ENCODE data around the gene LRRC32.

Gene LRRC32

GRCh38 chr11:76676636-76677457 lies 6.3 kb upstream of the LRRC32 start:
- no peak for DNase-seq

DNA sequence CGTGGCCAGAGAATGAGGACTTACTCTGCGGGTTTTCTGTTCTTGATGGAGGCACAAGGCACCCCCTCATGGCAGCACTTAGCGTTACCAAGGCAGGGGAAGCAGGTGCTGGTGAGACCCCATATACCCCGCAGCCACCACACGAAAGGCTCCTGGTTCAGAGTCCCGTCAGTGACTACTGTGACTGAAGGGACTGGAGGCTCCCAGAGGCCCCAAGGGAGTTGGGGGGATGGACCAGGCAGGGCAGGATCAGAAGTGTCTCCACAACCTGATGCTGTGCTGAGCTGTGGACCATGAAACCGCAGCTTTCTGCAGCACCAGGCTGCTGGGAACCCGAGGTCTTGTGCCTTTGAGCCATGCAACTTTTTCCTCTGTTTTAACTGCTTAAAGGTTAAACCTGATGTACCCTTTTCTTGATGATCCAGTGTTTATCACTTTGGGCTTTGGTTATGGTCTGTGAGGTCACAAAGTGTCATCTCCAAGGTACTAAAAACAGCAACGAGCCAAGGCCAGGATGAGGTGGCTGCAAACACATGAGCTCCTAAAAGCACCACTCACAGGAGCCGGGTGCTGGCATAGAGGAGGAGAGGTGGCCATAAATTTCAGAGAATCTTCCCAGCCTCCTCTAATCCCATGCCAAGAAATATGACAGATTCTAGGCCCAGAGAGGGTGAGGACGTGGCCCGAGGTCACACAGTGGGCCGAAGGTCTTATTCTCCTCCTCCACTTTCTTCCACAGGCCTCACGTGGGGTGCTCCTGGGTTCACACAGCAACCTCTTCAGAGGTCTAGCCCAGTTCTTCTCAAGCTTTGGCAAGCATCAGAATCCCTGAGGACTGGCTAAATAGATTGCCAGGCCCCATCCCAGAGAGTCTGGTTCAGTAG lies 4.2 kb upstream of the LRRC32 start:
- DNase-seq = no peak

DNA sequence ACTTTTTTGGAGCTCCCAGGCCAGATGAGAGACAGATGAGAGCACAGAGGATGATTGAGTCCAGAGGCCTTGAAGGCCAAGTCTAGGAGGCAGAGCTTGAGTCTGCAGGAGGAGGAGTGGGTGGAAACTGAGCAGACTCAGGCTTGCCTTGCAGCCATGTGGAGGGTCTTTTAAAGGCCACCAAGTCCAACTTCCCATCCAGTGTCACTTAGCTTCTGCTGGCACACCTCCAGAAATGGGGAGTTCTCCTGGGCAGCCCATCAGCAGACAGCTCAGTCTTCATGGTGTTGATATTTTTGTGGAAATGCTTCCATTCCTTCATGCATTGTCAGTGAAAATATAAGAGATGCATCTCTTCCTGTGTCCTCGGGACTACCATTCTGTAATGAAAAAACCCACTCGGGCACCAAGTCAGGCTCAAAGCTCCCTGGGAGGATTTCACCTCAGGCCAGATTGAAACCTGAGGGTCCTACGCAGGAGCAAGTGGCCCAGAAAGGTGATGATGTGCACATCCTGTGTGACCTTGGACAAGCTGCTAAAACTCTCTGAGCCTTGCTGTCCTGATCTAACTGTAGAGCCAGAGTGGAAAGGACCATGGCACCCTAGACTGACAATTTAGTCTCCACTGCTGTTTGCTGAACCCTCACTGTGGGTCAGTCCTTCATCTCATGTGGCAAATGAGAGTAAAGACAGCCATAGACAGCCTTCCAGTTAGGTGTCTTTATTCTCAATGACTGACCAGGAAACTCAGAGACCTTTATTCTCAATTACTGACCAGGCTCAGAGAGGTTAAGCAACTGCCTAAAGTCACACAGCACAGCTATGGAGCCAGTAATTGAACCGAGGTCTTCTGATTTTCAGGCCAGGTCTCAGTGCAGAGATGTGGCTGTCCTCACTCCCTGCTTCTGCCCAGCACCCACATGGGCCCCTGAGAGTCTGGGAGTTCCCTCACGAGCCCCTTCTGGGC lies 2.9 kb upstream of the LRRC32 start:
- DNase-seq = no peak

- no peak for DNase-seq
Measured at GRCh38 chr11:76672431-76673175, 2.1 kb upstream of the LRRC32 start.

DNA sequence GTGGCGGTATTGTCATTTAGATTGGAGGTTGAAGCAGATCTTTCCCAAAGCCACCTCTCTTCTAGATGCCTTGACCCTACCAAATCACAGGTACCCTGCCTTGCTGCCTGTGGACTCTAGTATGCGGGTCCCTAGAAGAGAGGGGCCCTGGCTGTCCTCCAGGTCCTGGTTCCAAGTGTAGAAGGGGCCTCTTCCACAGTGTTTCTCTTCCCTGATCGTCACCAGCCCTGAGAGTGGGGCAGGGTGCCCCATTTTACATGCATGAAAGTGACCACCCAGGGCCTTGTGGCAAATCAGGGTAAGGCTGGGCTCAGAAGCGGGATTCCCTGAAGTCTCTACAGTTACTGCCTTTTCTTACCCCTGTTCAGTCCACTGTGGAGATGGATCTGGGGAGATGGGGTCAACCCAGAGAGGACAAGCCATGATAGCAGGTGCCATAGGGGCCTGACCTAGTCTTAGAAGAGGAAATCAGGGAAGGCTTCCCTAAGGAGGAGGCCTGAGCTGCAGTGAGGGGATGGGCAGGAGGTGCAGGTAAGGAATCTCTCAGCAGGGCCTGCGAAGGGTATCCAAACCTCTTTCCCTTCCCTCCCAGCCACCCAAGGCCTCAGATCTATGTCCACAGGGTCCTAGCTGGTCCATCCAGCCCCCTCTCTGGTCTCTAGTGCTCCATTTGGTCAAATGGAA lies 1.2 kb upstream of the LRRC32 start:
- no peak for DNase-seq

DNA sequence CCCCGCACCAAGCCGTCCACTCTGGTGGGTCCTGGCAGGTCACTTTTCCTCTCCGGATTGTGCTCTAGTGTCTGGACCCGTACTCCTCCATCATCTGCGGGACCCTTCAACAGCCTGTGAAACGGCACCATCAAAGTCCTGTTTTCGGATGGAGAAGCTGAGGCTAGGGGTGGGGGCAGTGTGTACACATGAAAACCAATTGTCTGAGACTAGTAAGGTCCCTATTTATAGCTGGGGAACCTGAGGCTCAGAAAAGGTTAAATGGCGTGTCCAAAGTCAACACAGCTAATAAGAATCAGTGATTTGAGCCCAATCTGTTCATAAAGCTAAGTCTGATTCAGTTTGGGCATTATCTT lies 668 bp upstream of the LRRC32 start:
- DNase-seq = no peak

DNA sequence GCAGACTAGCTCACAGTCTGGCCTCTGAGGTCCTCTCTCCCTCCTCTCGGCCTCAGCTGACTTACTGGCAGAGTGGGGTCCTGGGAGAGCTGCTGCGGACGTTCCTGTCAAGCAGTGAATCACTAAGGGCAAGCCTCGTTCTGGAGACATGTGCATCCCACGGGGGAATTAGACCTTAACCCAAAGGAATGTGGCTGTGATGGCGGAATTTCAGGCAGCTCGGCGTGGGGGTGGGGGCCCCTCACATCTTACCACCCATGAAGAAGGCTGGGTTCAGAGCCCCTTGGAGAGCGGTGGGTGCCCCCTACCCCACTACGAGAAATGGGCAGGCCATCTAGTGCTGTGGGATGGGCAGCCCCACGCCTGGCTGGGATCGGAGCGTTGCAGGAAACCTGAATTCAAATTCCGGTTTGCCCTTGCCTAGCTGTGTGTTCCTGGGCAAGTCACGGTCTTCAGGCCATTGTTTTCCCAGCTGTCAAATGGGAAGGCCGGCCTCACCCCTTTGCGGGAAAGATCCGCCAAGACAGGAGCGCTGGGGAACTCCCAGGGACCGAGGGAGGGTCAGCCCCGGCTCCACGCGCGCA lies 554 bp downstream of the LRRC32 start:
- DNase-seq = no peak

GRCh38 chr11:76668362-76669155 lies 2.0 kb downstream of the LRRC32 start:
- no peak for DNase-seq

DNA sequence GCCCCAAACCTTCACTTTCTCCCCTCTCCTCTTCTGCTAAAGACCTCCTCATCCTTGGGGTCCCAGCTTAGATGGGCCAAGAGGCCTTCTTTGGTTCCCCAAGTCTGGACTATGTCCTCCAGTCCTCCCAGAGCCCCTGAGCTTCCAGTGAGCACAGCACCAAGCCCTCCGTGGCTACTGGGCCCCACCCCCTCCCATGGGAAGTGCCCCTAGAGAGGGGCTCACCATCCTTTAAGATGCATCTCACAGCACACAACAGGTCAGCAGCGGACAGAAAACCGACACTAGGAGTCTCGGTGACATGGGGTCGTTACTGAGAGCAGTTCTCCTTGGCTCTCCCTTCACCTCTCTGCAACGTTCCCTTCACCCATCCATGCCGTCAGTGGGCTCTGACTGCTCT lies 2.7 kb downstream of the LRRC32 start:
- DNase-seq = no peak

- DNase-seq = no peak
Measured at GRCh38 chr11:76667271-76667818, 3.2 kb downstream of the LRRC32 start.

GRCh38 chr11:76666830-76667229 lies 3.7 kb downstream of the LRRC32 start:
- DNase-seq = no peak

GRCh38 chr11:76666408-76666807 lies 4.1 kb downstream of the LRRC32 start:
- no peak for DNase-seq

- DNase-seq = no peak
Measured at GRCh38 chr11:76665921-76666351, 4.6 kb downstream of the LRRC32 start.

DNA sequence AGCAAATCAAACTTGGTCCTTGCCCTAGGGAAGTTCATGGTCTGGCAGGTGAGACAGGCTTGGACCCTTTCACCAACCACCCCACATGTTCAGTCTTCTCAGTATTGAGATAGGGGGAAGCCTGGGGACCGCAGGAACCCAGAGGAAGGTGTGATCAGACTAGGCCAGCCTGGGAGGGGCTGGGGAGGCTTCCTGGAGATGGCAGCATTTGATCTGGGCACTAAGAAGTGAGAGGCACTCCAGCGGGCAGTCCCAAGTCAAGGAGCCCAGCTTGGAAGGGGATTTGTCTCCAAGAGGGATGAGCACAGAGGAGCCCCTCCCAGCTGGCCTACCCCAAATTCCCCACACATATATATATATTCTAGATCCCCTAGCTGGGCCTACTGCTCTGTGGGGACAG lies 5.4 kb downstream of the LRRC32 start:
- no peak for DNase-seq

GRCh38 chr11:76664578-76665061 lies 5.9 kb downstream of the LRRC32 start:
- no peak for DNase-seq

DNA sequence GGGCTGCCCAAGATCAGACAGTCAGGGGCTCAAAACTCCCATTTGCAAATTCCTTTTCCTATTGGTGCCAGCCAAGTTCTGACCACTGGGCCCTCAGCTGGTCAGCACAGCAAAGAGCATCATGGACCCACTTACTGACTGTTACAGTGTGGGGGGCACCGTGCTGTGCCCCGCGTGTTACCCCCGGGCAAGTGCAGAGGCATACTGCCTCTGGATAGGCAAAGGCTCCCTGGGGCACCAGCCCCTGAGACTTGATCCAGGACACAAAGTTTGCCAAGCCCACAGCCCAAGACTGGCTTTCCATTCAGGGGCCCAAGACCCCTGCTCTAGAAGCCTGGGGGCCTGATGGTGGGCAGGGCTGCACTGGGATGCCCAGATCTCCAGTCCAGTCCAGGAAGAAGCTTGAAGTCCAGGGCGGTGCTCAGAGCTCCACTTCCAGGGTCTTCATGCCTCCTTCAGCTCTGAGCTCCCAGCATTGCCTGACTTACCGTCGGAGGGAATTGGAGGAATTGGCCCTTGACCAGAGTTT lies 6.6 kb downstream of the LRRC32 start:
- DNase-seq = no peak

- no peak for DNase-seq
Measured at GRCh38 chr11:76663486-76663810, 7.1 kb downstream of the LRRC32 start.

DNA sequence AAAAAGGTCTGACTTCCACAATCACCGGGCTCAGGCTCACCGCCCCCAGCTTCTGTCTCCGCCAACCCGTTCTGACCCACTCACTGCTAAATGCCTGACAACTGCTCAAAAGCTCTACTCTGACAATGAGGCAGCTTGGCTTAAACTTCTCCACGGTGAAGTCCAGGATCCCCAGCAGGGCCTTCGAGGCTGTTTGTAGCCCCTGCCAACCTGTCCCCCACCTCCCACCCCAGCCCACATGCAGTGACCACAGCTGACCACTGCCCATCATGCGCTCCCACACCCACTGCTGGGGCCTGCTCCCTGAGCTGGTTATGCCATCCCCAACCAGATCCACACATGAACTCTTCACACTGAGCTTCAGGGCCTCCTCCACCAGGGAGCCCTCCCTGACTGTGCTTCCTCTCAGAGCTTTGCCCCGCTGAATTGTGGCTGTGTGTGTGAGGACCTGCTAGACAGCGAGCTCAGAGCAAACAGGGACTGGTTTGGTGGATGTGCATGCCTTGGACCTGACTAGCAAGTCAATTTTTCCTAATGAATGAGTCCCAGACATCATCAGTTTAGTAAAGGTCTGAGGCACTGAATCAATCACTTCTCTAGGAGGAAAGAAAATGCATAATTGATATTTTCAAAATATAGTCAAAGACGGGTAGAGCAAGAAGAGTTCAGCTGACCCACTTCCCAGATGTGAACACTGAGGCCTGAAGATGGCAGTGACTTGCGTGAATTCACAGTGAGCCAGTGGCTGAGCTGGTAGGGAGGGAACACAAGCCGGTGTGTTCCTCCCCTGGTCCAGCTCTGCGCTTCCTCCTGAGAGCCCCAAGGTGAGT lies 7.7 kb downstream of the LRRC32 start:
- DNase-seq = no peak
